GM12864 (cell line): ENCODE data around the gene BMPR1B.

Experiments
- DNase-seq: peaks from one replicate; pipeline ENCODE4 v3.0.0-alpha.2; 2011; ENCODE audit warnings: low read depth
- H3K4me3 ChIP-seq: 2 replicates; pipeline ENCODE4 v1.5.1; 2011; ENCODE audit warnings: mild to moderate bottlenecking, low read depth, low read length, control low read depth
- CTCF ChIP-seq: IDR thresholded peaks from 2 replicates; pipeline ENCODE4 v1.5.1; 2011; ENCODE audit warnings: low read depth, mild to moderate bottlenecking, moderate library complexity, low read length, control low read depth, inconsistent platforms; ENCODE audit errors: missing control alignments

The BMPR1B gene

DNA sequence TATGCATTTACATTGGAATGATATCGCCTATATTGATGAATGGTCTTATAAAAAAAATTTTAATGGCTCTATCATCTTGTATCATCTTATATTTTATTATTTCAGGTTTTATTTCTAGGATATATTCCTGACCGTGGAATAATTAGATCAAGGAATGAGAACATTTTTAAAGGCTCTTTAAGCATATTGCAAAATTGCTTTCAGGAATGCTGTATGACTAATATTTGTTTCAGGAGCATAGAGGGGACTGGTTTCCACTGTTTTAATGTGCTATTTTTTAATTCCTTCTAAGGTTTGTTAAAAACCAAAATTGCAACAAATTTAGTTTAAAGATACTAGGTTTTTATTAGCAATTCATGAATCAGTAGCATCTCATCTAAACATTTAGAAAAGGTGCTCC, 120.2 kb downstream of the BMPR1B start:
- H3K4me3 ChIP-seq: no peak overlapping the region
- TF ChIP-seq CTCF: no peak
- DNase-seq: no peak

DNA sequence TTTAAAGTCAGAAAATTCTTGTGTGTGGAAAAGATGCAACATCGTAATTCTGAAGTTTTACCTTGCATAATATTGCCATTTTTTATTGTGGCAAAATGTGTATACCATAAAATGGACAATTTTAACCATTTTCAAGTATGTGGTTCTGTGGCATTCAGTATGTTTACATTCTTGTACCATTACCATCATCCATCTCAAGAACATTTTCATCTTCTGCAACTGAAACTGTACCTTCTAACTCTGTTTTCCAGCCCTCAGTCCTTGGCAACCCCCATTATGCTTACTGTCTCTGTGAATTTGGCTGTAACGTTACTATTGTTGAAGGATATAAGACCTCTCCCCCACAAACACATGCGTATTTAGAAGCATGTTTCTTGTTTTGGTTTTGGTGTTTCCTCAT, 123.2 kb downstream of the BMPR1B start:
- no peak overlapping the region for H3K4me3 ChIP-seq
- no peak for DNase-seq
- TF ChIP-seq CTCF: no peak

DNA sequence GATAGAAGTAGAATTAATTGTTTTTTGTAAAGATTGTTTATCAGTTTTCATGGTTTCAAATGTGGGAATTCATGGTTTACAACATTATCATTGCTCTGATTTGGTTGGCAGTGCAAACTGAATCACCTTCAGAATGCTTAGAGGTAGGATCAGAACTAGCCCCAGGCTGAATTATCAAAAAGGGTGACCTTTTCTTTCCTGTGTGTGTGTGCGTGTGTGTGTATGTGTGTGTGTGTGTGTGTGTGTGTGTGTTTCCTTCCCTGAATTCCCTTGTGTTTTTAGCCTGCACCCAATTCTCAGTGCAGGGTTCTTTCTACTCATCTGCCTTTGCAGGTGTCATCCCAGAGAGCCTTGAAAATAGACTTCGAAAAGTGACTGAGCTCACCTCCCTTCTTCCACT, 125.0 kb downstream of the BMPR1B start:
- no peak for TF ChIP-seq CTCF
- H3K4me3 ChIP-seq: no peak overlapping the region
- no peak for DNase-seq

DNA sequence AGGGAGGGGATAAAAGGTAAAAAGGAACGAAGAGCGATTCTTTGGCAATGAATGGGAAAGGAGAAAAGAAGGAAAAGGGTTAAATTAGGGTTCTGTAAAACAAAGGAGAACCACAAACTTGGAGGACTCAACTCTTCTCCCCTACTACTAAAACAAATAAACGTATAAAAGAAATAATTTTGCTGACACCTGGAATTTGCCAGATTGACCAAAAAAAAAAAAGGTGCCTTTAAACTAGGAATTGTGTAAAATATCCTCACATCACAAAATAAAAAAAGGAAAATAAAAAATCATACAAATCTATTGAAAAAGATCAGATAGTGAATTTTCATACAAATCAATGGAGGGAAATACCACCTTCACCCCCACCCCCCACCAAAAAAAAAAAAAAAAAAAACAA, 129.3 kb downstream of the BMPR1B start:
- no peak for DNase-seq
- no peak for TF ChIP-seq CTCF
- H3K4me3 ChIP-seq: no peak overlapping the region

- DNase-seq: no peak
- H3K4me3 ChIP-seq: no peak overlapping the region
- no peak for TF ChIP-seq CTCF
Observed at GRCh38 chr4:94889523-94889922, 131.8 kb downstream of the BMPR1B start.

DNA sequence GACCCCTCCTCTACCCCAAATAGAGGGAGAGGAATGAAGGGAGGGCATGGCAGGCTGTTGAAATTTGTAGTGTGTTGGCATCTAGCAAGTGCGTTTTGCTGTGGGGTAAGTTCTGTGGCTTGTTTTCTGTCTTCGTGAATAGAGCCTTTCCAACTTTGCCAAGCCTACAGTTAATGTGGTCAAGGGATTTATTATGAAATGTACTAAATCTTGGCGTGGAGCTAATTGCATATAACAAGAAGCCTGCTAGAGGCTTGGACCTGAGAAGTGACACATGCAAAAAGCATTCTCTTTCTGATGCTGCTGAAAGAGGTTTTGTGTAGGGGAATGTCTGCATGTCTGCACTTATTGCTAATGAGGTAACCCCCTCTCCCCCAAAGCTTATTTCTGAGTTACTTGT, 132.2 kb downstream of the BMPR1B start:
- H3K4me3 ChIP-seq: no peak overlapping the region
- no peak for TF ChIP-seq CTCF
- no peak for DNase-seq

DNA sequence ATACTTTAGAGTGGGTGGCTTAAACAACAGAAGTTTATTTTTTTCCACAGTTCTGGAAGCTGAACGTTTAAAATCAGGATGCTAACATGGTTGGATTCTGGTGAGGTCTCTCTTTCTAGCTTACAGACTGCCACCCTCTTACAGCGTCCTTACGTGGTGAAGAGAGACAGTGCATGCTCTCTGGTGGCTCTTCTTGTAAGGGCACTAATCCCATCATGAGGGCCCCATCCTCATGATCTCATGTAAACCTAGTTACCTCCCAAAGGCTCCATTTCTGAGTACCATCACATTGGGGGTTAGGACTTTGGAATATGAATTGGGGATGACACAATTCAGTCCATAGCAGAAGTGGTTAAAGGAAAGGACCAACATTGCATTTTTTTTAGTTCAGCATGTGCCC, 132.8 kb downstream of the BMPR1B start:
- no peak for DNase-seq
- H3K4me3 ChIP-seq: no peak overlapping the region
- no peak for TF ChIP-seq CTCF
